Central memory CD4-positive, alpha-beta T cell (primary cell): ENCODE measurements around the gene TRAPPC5.

ENCODE experiments used
- DNase-seq: peaks from one replicate; pipeline ENCODE4 v3.0.0; 2022

The TRAPPC5 gene

GRCh38 chr19:7733376-7733775 lies 52.7 kb downstream of the TRAPPC5 start:
- no peak for DNase-seq

- DNase-seq = no peak
Observed at GRCh38 chr19:7734220-7735203, 53.9 kb downstream of the TRAPPC5 start.

- DNase-seq = no peak
Observed at GRCh38 chr19:7736148-7736547, 55.5 kb downstream of the TRAPPC5 start.

GRCh38 chr19:7737215-7737614 lies 56.6 kb downstream of the TRAPPC5 start:
- no peak for DNase-seq
